ENCODE measurements around the gene ABCC9. TPM values are rescaled to one million over a fixed set of nuclear protein-coding genes. Genes with fewer than 3 reads are reported as not detected.

Gene ABCC9
- total RNA-seq, 1 donor from 2014 or later: 45.6 TPM

DNA sequence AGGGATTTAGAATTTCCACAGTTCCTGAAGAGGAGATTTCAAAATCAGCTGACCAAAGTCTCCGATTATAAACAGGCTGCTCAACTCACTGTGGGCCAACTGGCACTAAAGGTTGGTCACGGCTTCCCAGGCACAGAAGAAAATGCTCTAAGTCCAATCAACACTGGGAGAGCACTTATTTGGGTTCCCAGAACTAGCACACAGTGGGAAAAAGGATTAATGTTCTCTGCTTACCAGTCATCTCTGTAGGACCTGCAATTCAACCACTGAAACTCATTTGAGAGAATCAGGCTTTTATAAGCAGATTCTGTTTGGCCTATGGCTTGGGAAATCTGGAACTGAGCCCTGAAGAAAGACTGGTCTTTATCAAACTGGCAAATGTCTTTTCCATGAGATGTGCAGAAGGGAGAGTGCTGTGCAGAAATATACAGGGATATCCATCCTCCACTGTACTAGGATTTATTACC, 49.4 kb downstream of the ABCC9 start:
- DNase-seq (ENCODE audit: low spot score) (peak; percentile 65), ATAC-seq (peak; percentile 95)
- intact Hi-C loops (cut with DNase I): no loop called here

DNA sequence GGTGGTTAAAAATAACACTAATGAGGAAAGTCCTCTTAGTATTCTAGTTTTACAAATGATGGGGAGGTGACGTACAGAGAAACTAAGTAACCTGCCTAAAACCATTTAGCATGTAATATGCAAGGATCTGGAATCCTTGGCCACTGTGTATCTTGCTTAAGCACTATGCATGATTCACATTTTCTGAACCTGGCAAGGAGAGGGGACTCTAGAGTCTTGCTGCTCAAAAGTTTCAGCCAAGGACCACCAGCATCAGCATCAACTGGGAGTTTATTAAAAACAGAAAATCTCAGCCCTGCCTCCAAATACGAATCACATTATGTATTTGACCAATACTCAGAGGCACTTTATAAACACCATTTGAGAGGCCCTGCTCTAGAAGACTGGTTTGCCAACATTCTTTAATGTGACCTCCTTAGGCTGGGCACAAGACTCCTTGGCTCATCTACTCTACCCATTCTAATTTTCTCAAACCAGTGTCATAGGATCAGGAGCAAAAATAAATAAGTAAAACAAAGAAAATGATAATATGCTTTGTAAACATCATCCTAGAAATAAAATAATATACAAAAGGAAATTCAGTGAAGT, 52.9 kb downstream of the ABCC9 start:
- peak; percentile 17 for ATAC-seq
- DNase-seq (ENCODE audit: low spot score): no peak
- intact Hi-C loops (cut with DNase I): no loop called here

DNA sequence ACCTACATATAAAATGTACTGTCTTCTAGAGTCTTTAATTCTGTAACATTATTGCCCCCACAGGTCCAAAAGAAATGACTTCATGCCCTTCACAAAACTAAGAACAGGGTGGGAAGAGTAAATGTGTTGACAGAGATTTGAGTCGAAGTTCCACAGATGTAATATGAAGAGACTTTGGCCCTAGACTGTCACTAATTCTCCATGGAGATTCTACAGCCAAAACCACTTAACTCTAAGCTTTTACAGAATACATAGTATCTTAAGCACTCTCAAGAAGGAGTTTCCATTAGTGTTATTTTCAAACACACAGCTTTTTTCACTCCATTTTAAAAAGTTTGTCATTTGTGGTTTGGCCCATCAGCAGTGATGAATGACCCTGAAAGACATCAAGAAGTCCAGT, 56.3 kb downstream of the ABCC9 start:
- intact Hi-C loops (cut with DNase I): no loop called here
- peak; percentile 31 for ATAC-seq

DNA sequence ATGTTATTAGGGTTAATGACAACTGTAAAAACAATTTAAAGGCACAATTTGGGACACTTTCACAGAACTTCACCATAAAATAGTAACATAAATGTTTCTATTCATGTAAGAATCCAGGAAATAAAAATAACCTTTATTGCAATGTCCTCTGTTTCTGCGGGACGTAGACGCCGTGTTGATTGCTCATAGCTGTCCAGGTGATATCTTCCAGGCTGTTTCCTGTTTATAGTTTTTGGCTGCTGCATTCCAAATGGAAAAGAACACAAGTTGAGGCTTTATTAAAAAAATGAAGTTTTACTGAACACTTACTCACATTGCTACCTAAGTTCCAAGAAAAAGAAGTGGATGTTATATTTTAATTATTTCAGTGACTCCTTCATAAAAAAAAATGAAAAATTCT, 58.6 kb downstream of the ABCC9 start:
- intact Hi-C loops (cut with DNase I): no loop called here
- DNase-seq (ENCODE audit: low spot score) (no peak), ATAC-seq (no peak)

More for the DNA sequence above, 56.3 kb downstream of the ABCC9 start:
- DNase-seq (ENCODE audit: low spot score): no peak

DNA sequence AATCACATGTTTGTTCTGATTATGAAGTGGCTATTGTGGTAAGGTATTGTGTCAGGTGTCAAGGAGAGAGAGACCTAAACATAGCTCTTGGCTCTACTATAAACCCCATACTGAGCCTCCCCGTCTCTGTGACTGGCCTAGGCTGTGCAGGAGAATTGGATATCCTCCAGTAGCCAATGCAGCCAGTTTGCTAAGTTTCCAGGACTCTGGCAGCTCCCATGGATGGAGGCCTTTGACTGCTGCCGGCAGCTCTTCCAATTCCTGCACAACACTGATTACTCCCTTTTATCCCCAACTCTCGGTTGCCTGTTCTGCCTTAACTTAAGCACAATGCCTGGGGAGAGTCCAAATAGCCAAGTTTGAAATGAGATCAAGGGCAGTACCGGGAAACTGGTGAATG, 59.3 kb downstream of the ABCC9 start:
- intact Hi-C loops (cut with DNase I): no loop called here
- DNase-seq (ENCODE audit: low spot score): no peak
- ATAC-seq: peak; percentile 62

DNA sequence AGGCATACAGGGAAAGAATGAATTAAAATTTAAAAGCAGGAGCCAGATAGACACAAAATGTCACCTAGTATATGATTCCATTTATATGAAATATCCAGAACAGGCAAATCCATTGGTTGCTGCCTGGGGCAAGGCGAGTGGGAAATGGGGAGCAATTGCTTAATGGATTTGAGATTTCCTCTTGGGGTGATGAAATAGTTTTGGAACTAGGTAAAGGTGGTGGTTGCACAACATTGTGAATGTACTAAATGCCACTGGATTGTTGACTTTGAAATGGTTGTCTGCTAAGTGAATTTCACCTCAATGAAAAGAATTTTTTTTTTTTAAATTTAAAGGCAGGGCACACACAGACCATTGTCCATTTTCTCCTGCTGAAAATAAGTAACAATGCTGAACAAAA, 61.9 kb downstream of the ABCC9 start:
- intact Hi-C loops (cut with DNase I): no loop called here
- peak; percentile 22 for ATAC-seq
- no peak for DNase-seq (ENCODE audit: low spot score)

DNA sequence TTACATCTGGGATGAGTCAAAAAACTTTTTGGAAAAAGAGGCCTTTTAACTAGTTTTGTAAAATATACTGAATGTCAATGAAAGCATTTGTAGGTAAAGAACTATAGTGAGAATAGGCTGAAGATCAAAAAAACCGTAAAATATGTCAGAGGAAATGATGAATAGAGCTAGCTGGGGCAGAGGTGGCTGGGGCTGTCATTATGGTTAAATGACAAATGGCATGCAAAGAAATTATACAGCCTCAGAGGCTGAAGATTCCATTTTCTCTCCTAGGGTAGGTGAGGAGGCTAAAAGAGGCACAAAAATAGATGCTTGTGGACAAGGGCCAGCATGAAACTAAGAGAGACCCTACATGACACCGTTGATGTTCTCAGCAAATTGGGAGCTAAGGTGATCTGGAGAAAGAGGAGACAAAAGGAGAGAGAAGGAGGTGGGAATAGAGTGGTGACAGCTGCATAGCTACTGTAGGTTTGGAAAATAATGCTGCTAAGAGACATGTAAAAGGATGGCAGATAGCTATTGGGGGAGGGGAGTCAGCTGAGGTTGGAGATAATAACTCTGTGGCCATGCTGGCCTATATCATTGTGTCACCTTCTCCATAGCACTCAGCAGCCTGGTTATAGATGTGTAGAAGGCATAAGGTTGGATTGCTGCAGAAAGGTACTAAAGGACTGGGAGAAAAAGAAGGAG, 63.8 kb downstream of the ABCC9 start:
- DNase-seq (ENCODE audit: low spot score) (no peak), ATAC-seq (no peak)
- intact Hi-C loops (cut with DNase I): no loop called here

DNA sequence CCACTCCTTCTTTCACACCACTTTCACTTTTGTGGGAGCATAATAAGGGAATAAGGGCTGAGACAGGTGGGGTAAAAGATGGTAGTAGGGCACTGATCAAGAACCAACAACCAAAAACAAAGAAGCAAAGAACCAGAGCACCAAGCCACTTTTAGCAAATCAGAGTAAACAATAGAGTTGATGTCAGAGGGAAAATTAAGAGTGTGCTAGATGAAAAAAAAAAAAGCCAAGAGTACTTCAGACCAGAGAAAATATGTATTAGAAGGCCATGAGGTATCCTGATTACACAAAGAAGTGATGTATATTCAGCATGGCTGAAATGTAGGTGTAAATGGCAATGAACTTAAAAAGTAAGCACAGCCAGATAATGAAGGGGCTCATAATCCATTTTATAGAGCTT, 75.4 kb downstream of the ABCC9 start:
- intact Hi-C loops (cut with DNase I): no loop called here
- no peak for DNase-seq (ENCODE audit: low spot score)
- no peak for ATAC-seq

DNA sequence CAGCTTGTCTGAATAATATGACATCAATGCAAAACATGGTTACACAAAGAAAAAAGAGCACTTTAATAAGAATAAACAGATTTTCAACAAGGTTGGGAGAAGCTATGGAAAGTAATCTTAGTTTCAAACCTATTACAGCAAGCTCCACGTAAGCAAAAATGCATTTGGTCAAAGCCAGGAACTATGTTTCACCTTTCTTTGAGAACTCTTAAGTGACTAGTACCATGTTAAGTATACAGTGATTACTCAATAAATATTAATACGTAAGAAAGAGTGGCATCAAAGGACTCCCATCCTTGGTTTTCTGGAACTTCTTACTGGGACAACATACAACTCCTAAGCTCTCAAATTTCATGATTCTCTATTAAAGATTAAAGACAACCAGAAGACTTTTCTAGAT, 80.7 kb downstream of the ABCC9 start:
- no peak for ATAC-seq
- no peak for DNase-seq (ENCODE audit: low spot score)
- intact Hi-C loops (cut with DNase I): no loop called here

DNA sequence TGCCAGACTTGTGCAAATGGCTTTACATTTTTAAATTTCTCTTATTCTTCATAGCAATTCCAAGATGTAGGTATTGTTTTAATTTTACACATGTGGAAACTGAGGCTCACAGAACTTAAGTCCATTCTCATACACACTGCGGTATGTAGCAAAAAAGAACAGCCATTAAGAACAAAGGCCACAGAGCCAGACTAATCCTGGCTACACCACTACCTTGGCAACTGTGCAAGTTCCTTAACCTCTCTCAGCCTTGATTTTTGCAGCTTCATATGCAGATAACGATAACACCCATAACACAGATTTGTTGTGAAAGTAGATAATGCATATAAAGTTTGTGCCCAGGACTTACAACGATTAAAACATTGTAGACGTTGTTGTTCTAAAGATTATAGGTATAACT, 81.1 kb downstream of the ABCC9 start:
- ATAC-seq (no peak), DNase-seq (ENCODE audit: low spot score) (no peak)
- intact Hi-C loops (cut with DNase I): no loop called here

DNA sequence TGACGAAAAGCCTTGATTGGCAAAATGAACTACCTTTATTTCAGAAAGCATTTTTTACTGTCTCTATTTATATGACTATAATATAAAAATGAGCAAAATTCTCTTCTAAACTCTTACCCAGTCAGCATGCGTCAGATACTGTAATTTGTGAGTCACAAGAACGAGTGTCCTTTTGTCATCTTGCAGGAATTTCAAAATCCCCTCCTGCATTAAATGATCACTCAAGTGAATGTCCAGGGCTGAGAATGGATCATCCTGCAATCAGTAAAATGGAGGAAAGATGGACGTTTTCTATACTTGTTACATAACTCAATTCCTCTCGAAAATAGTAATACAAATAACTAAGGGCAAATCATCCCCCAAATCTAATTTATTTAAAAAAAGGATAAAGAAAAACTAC, 89.0 kb downstream of the ABCC9 start:
- intact Hi-C loops (cut with DNase I): no loop called here
- ATAC-seq: no peak
- DNase-seq (ENCODE audit: low spot score): no peak

DNA sequence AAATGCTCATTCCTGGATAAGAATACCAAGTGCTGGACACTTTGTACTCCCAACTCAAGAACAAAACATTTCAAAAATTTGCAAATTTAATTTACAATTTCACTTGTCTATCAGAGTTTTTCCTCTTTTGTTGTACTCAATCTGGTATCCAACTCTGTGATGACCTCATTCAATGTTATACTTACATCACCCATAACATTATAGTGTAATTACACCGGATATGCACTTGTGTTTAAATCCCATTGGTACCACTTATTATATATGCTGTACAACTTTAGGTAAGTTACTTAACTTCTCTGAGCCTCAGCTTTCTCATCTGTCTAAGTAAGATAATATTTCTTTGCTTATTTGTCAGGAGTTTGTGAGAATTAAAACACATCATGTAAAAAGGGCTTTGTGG, 90.1 kb downstream of the ABCC9 start:
- intact Hi-C loops (cut with DNase I): no loop called here
- DNase-seq (ENCODE audit: low spot score) (no peak), ATAC-seq (no peak)

DNA sequence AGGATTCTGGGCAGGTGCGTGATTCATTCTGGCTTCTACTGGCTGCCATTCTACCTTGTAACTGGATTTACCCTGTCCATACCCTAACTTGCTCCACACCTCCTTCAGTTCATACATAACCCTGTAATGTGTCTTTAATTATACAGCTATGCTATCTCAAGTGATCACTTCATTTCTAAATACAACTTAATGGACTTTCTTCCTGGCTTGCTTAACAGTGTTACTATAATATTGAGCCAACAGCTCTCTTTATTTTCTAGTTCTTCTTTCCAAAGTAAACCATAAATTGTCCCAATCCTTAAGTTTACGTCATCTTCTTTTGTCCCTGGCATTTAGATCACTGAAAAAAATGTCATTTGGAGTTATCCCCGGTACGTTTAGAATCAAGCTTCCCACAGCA, 90.8 kb downstream of the ABCC9 start:
- intact Hi-C loops (cut with DNase I): no loop called here
- ATAC-seq (no peak), DNase-seq (ENCODE audit: low spot score) (no peak)

DNA sequence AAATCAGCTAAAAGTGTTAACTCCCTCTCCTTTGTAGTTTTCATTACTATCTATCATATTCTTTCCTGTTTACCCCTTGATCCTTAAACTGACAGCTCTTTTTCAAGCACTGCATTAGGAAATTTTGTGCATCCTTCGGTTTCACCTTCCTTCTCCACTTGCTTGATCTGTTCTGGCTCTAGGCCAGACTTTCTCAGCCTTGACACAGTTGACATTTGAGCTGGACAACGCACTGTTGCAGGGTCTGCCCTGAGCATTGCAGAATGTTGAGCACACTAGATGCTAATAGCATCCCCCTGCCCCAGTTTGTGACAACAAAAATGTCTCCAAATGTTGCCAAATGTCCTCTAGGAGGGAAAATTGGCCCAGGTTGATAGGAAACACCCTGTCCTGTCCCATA, 91.3 kb downstream of the ABCC9 start:
- no peak for ATAC-seq
- intact Hi-C loops (cut with DNase I): no loop called here

DNA sequence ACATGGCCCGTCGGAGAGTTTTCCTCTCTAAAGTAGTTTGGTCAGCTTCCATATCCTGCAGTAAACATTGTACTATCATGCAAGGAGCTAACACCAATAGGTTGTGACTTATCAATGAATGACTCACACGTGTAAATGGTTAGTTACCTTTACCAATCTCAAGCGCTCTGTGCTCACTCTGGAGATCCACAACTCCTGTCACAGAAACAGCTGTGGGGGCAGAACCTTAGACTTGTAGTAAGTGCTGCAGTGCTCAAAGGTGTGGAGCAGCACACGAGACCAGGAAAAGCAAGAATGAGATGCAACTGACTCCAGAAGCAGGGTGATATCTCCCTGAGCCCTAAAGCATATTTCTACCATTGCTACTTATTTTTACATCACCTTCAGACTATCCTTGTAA, 93.0 kb downstream of the ABCC9 start:
- DNase-seq (ENCODE audit: low spot score) (no peak), ATAC-seq (no peak)
- intact Hi-C loops (cut with DNase I): no loop called here

More for the DNA sequence above, 91.3 kb downstream of the ABCC9 start:
- DNase-seq (ENCODE audit: low spot score): no peak

DNA sequence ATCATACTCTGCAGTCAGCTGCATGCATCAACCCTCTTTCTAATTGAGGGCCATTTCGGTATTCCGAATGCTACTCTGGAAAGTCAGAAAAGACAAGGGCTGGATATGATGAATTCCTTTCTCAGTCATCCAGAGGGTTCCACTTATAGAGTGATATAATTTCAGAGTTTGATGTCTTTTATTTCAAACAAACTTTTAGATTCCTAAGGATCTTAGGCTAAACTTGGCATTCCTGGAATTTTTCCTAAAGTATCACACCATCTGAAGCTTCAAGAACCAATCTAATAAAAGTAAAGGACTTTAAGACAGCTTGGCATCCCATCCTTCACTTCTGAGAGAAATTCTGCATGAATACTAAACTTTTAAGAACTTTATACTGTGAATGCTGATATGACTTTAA, 97.4 kb downstream of the ABCC9 start:
- no peak for DNase-seq (ENCODE audit: low spot score)
- no peak for ATAC-seq
- intact Hi-C loops (cut with DNase I): no loop called here

DNA sequence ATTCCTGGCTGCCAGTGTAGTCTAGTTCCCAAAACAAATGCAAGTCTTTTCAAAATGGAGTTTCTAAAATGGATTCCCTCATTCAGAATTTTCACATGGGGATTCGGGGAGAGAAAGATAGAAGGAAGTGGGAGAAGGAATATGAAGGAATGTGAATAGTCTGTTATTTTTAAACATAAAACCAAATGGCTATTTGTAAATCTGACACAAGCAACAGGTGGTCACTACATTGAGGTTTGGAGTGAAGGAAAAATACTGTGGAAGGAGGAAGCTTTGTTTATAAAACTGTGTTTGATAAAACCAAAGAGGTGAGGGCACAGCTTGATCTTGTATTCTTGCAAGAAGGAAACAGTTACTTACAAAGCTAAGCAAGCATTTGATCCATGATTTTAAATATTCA, 101.5 kb downstream of the ABCC9 start:
- intact Hi-C loops (cut with DNase I): no loop called here
- no peak for ATAC-seq

DNA sequence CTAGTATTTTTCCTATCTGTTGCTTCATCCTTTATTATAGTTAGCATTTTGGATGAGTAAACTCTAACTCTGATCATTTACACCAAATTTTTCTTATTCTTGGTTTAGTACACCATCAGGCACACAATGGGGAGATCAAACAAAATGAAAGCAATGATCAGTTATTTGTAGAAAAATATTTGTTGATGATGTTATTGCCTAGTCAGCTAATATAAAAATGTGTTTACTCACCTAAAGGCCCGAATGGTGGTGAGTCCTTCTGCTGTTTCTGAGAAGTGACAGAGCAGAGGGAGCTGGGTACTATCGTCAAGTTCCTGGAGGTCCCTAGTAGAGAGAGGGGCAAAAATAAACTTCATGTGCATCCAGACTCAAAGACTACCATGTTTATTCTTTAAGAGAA, 103.4 kb downstream of the ABCC9 start:
- intact Hi-C loops (cut with DNase I): no loop called here
- ATAC-seq (no peak), DNase-seq (ENCODE audit: low spot score) (no peak)

More for the DNA sequence above, 101.5 kb downstream of the ABCC9 start:
- DNase-seq (ENCODE audit: low spot score): no peak

DNA sequence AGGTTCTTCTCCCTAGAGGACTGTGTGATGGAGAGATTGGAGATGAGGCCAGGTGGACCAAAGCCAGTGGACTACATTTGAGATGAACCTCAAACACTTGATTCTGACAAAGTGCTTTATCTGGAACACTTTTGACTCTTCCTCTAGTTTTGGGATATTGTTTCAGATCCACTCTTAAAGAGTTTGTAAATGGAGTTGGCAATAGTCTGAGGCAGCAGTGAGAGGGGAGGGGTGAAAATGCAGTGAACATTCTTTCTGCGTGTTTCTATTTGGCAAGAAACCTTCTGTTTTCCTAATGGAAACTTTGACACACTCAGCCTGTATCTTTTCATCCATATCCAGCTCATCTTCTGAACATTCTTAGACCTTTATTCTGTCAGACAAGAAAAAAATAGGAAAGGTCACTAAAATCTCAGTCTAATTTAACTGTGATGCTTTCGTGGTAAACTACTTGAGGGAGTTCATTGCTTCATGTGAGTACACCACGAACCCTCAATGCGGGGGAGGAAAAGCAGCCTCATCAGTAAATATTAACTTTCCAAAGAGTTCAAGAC, 109.4 kb downstream of the ABCC9 start:
- no peak for DNase-seq (ENCODE audit: low spot score)
- peak; percentile 88 for ATAC-seq
- intact Hi-C loops (cut with DNase I): no loop called here

DNA sequence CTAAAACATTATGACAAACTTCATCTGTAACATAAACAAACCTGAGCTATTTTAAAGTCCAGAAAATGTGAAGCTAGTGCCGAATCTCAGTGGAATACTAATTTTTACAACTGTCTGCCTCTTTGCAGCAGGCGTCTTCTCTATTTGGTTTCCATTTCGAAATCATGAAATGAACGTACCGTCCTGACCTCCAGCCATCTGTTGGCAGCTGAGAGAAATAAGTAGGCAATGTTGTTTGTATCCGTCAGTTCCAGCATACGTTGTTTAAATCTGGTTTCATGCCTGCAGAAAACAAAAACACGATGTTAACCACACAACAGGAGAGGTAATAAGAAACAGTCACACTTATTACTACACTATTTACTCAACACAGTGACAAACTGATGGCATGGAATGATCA, 112.4 kb downstream of the ABCC9 start:
- no peak for DNase-seq (ENCODE audit: low spot score)
- intact Hi-C loops (cut with DNase I): no loop called here
- peak; percentile 45 for ATAC-seq

All from sciatic nerve (tissue), 2 donors.